Measurements from ENCODE around the gene LCNL1.

Gene LCNL1

GRCh38 chr9:136982232-136983051 is at the start of gene LCNL1:
Gene LCNL1, plus strand, starts transcription at chr9:136982993. Its CDS starts 594 bp downstream, at chr9:136983587.
- ATAC-seq (replicated peaks; ENCODE audit: extremely low read depth, poor library complexity, severe bottlenecking), result no peak
- Mint-ChIP-seq H3K9me3 (no peaks in the 10 kb centered on the region), H3K4me3 (no peak within 1 kb of the TSS), H3K27me3 (peaks cover 12% of the 10 kb centered on the region), H3K27ac (ENCODE audit: low read depth) (no peak within 1 kb of the TSS), H3K4me1 (peaks cover 7% of the 10 kb centered on the region), H3K36me3 (ENCODE audit: insufficient read depth) (peaks cover 2% of the 10 kb centered on the region)
- DNase-seq (ENCODE audit: low spot score in 2 of 2), result no peak

DNA sequence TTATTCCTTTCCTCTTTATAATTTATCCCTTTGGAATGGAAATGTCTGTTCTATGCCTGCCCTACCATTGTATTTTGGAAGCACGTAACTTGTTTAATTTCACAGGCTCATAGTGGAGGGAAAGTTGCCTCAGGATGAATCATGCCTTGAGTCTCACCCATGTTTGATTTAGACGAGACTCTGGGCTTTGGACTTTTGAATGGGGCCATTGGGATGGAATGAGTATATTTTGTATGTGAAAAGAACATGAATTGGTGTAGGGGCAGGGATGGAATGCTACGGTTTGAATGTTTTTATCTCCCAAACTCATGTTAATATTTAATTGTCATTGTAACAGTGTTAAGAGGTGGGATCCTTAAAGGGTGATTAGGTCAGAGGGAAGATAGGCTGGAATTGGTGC is 48.5 kb upstream of the LCNL1 start:
- Mint-ChIP-seq H3K9me3 (no peaks in the 10 kb centered on the region), H3K27me3 (no peaks in the 10 kb centered on the region), H3K27ac (ENCODE audit: low read depth) (peak overlapping the region; percentile 41), H3K4me1 (peaks cover 15% of the 10 kb centered on the region), H3K4me3 (no peak overlapping the region), H3K36me3 (ENCODE audit: insufficient read depth) (peaks cover 7% of the 10 kb centered on the region)
- DNase-seq (ENCODE audit: low spot score in 2 of 2) (no peak), ATAC-seq (replicated peaks; ENCODE audit: extremely low read depth, poor library complexity, severe bottlenecking) (no peak)

DNA sequence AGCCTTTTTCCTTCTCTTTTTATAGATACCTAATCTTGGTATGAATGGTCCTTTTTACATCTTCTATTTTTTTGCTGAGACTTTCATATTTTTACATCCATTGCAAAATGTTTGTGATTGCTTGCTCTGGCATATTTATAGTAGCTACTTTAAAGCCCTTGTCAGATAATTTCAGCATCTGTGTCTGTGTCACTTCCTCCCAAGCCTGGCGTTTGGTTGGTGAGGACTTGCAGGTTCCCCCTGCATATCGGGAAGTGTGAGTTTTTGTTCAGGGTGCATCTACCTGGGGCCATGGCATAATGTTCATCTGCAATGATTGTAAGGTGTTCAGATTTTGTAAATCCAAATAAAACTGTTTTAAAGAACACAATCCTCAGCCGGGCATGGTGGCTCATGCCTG is 47.1 kb upstream of the LCNL1 start:
- Mint-ChIP-seq H3K4me3 (no peak overlapping the region), H3K27me3 (no peaks in the 10 kb centered on the region), H3K27ac (ENCODE audit: low read depth) (no peak overlapping the region), H3K4me1 (peaks cover 19% of the 10 kb centered on the region), H3K9me3 (no peaks in the 10 kb centered on the region), H3K36me3 (ENCODE audit: insufficient read depth) (peaks cover 14% of the 10 kb centered on the region)
- DNase-seq (ENCODE audit: low spot score in 2 of 2), result no peak
- ATAC-seq (replicated peaks; ENCODE audit: extremely low read depth, poor library complexity, severe bottlenecking), result no peak

DNA sequence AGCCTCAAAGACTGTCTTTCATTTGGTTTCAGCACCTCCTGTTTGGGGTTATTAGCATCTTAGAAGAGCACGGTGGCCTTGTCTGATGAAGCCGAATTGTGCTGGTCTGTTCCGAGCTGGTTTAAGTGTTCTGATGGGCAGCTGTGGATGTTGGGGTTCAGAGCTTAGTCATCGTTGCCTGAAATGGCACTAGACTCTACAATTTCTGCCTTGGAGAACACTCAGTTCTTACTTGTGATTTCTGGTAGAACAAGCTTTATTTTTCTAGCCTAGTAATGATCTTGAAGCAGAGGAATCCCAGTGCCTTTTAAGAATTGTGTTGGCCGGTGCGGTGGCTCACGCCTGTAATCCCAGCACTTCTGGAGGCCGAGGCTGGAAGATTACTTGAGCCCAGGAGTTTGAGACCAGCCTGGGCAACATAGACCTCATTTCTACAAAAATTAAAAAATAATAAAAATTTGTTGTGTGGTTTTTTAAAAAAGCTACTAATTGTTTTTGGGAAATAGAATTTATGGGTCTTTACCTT is 46.1 kb upstream of the LCNL1 start:
- H3K36me3 Mint-ChIP-seq (ENCODE audit: insufficient read depth), result peaks cover 20% of the 10 kb centered on the region

DNA sequence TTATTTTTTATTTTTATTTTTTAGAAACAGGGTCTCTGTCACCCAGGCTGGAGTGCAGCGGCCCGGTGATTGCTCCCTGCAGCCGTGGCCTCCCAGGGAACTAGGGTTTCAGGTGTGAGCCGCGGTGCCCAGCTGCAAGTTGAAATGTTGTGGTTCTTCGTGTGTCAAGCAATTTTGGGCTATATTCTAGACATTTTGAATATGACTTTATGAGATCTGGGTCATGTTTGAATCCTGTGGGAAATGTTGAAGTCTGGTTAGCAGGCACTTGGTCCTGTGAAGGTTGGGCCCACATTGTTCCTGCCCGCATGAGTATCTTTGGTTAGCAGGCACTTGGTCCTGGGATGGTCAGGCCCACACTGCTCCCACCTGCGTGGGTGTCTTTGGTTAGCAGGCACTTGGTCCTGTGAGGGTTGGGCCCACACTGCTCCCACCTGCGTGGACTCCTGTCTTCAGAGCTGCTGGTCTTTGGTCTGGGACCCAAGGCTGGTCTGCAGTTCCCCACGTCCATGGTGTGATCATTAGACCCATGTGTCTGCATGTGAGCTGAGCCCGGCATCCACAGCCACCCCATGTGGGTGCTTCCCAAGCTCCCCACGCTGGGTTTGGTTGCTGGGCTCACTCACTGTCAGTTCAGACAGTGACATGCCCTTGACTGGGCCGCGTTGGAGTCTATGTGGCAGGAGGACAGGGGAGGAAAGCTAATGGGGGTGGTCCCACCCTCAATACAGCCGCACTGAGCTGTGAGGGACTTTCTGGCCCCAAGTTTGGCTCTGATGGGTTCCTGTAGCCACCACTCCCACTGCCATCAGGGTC is 45.4 kb upstream of the LCNL1 start:
- no peak for ATAC-seq (replicated peaks; ENCODE audit: extremely low read depth, poor library complexity, severe bottlenecking)
- Mint-ChIP-seq H3K27ac (ENCODE audit: low read depth) (peak overlapping the region; percentile 49), H3K4me3 (no peak overlapping the region), H3K27me3 (no peaks in the 10 kb centered on the region), H3K36me3 (ENCODE audit: insufficient read depth) (peaks cover 22% of the 10 kb centered on the region), H3K9me3 (no peaks in the 10 kb centered on the region), H3K4me1 (peaks cover 19% of the 10 kb centered on the region)
- DNase-seq (ENCODE audit: low spot score in 2 of 2), result no peak

More for the DNA sequence above, 46.1 kb upstream of the LCNL1 start:
- Mint-ChIP-seq H3K27me3 (no peaks in the 10 kb centered on the region), H3K9me3 (no peaks in the 10 kb centered on the region), H3K4me1 (peaks cover 19% of the 10 kb centered on the region), H3K4me3 (no peak overlapping the region), H3K27ac (ENCODE audit: low read depth) (no peak overlapping the region)
- no peak for ATAC-seq (replicated peaks; ENCODE audit: extremely low read depth, poor library complexity, severe bottlenecking)
- no peak for DNase-seq (ENCODE audit: low spot score in 2 of 2)

DNA sequence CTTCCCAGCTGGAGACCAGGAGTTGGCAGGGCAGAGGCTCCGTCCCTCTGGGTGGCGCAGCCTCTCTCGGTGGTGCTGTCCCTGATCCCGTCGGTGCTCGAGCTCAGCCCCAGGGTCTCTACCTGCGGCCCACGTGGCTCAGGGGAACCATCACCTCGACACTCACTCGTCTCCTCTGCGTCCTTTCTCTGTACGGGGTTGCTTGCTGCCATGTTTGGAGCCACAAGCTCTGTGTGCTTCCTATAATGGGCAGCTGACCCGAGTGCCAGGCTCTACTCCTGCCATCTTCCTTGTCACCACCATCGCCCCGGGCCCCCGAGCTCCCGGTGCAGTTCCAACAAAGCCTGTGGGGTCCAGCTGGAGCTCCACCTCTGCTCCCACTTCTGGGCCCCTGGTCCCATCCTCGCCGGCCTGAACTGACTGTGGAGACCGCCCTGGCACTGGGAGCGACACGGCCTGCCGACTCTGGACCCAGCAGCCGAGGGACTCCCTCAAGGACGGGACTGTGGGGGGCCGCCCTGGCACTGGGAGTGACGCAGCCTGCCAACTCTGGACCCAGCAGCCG is 43.3 kb upstream of the LCNL1 start:
- no peaks in the 10 kb centered on the region for H3K9me3 Mint-ChIP-seq
- peaks cover 30% of the 10 kb centered on the region for H3K36me3 Mint-ChIP-seq (ENCODE audit: insufficient read depth)

GRCh38 chr9:136939996-136940525 is 42.7 kb upstream of the LCNL1 start:
- Mint-ChIP-seq H3K36me3 (ENCODE audit: insufficient read depth) (peaks cover 35% of the 10 kb centered on the region), H3K27me3 (no peaks in the 10 kb centered on the region), H3K27ac (ENCODE audit: low read depth) (no peak overlapping the region), H3K4me1 (peaks cover 17% of the 10 kb centered on the region), H3K9me3 (no peaks in the 10 kb centered on the region), H3K4me3 (no peak overlapping the region)
- ATAC-seq (replicated peaks; ENCODE audit: extremely low read depth, poor library complexity, severe bottlenecking) (no peak), DNase-seq (ENCODE audit: low spot score in 2 of 2) (no peak)

More for the DNA sequence above, 43.3 kb upstream of the LCNL1 start:
- DNase-seq (ENCODE audit: low spot score in 2 of 2) (no peak), ATAC-seq (replicated peaks; ENCODE audit: extremely low read depth, poor library complexity, severe bottlenecking) (no peak)
- no peaks in the 10 kb centered on the region for H3K27me3 Mint-ChIP-seq
- no peak overlapping the region for H3K27ac Mint-ChIP-seq (ENCODE audit: low read depth)
- H3K4me1 Mint-ChIP-seq, result peaks cover 11% of the 10 kb centered on the region
- H3K4me3 Mint-ChIP-seq, result no peak overlapping the region

- no peak for ATAC-seq (replicated peaks; ENCODE audit: extremely low read depth, poor library complexity, severe bottlenecking)
- Mint-ChIP-seq H3K4me1 (peaks cover 17% of the 10 kb centered on the region), H3K27me3 (no peaks in the 10 kb centered on the region), H3K4me3 (no peak overlapping the region), H3K36me3 (ENCODE audit: insufficient read depth) (peaks cover 42% of the 10 kb centered on the region), H3K27ac (ENCODE audit: low read depth) (no peak overlapping the region), H3K9me3 (no peaks in the 10 kb centered on the region)
- DNase-seq (ENCODE audit: low spot score in 2 of 2), result no peak
These were observed 42.1 kb upstream of the LCNL1 start for GRCh38 chr9:136940526-136941230.

DNA sequence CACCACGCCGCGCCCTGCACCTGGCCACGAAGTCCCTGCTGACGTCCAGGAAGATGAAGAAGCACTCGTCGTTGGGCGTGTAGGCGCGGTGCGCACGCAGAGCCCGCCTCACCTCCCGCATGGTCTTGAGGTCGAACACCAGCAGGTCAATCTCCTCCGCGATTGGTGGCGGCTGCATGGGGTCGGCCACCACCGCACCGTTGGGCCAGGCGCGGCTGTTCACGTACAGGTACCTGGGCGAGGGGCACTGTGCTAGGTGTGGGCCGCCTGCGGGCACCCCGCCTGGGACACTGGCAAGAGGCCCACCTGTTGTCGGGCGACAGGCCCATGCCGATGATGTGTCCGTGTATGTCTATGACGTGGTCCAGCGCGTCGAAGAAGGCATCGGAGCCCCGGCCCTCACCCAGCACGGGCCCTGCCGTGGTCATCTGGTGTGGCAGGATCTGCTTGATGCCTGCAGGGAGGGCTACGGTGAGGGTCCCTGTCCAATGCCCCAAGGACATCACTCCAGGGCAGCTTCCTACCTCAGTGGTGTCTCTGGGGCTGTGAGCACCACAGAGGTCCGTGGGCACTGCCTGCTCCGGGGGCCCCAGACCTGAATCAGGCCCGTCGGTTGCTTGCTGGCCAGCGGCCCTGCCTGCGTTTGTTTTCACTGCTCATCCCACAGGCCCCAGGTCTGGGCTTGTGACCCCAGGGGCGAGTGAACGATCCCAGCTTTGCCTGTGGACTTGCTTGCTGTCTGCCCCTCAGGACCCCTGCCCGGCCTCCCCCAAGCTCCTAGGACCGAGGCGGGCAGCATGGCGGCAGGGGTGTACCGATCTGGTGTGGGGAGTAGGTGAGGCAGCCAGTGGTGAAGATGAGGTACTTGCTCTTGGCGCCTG is 41.3 kb upstream of the LCNL1 start:
- Mint-ChIP-seq H3K27me3 (no peaks in the 10 kb centered on the region), H3K4me1 (peaks cover 14% of the 10 kb centered on the region), H3K36me3 (ENCODE audit: insufficient read depth) (peaks cover 42% of the 10 kb centered on the region), H3K9me3 (no peaks in the 10 kb centered on the region), H3K4me3 (peak overlapping the region; percentile 23), H3K27ac (ENCODE audit: low read depth) (no peak overlapping the region)
- no peak for ATAC-seq (replicated peaks; ENCODE audit: extremely low read depth, poor library complexity, severe bottlenecking)
- DNase-seq (ENCODE audit: low spot score in 2 of 2), result no peak

DNA sequence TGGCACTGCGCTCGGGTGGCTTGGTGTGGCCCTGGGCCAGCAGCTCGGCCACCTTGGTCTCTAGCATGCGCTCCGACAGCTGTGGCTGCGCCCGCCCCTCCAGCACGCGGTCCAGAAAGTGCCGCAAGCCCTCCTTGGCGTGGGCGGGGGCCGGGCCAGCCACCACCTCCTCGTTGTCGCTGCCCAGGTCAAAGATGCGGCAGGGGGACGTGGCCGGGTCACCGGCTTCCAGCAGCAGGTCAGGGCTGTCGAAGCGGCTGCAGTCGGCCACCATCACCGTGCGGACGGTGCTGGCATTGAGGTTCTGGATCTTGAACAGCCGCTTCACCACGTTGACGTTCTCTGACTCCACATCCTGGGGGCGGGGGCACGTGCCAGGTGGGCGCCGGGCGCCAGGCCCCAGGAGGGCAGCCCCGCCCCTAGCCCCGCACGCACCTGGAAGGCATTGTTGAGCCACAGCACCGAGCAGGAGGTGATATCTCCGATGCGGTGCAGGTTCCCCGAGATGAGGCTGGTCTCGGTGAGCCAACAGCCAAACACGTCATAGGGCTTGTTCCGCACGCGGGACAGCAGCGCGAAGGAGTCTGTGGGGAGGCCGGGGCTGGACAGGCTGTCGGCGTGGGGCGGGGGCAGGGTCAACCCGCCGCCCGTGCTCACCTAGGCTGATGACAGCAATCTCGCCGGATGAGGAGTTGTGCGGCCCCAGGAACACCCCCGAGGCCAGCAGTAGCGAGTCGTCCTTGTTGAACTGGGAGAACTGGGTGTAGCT is 40.5 kb upstream of the LCNL1 start:
- DNase-seq (ENCODE audit: low spot score in 2 of 2) (no peak), ATAC-seq (replicated peaks; ENCODE audit: extremely low read depth, poor library complexity, severe bottlenecking) (no peak)
- no peaks in the 10 kb centered on the region for H3K27me3 Mint-ChIP-seq
- H3K4me3 Mint-ChIP-seq, result peak overlapping the region; percentile 80
- no peak overlapping the region for H3K27ac Mint-ChIP-seq (ENCODE audit: low read depth)
- peaks cover 42% of the 10 kb centered on the region for H3K36me3 Mint-ChIP-seq (ENCODE audit: insufficient read depth)
- H3K4me1 Mint-ChIP-seq, result peaks cover 12% of the 10 kb centered on the region
- no peaks in the 10 kb centered on the region for H3K9me3 Mint-ChIP-seq

DNA sequence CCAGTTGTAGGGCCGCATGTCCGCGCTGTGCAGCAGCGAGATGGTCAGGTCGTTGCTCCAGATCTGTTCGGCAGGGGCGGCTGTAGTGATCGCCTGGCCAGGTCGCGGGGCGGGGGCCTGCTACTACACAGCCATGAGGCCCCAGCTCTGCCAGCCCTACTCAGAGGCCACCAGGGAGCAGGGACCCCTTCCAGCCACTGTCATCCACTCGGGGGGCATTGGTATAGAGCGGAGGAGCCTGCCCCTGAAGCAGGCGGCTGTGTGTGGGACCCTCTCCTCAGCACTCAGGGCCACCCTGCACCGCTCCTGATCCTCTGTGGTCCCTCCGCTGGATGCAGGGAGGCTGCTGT is 39.9 kb upstream of the LCNL1 start:
- ATAC-seq (replicated peaks; ENCODE audit: extremely low read depth, poor library complexity, severe bottlenecking), result no peak
- H3K27ac Mint-ChIP-seq (ENCODE audit: low read depth), result no peak overlapping the region
- no peaks in the 10 kb centered on the region for H3K9me3 Mint-ChIP-seq
- H3K27me3 Mint-ChIP-seq, result no peaks in the 10 kb centered on the region
- H3K4me3 Mint-ChIP-seq, result peak overlapping the region; percentile 80
- H3K36me3 Mint-ChIP-seq (ENCODE audit: insufficient read depth), result peaks cover 41% of the 10 kb centered on the region
- H3K4me1 Mint-ChIP-seq, result peaks cover 12% of the 10 kb centered on the region
- no peak for DNase-seq (ENCODE audit: low spot score in 2 of 2)
